ENCODE results near the gene TCF23.

GRCh38 chr2:27138111-27138510 is 10.7 kb upstream of the TCF23 start:
- TF ChIP-seq CTCF (IDR thresholded peaks at IDR 0.05; ENCODE audit: control extremely low read depth in 1 of 3, insufficient read depth in 1 of 3, low read depth in 1 of 3, low read length in 3 of 3) (no peak), EZH2 (IDR thresholded peaks at IDR 0.05; ENCODE audit: low read depth, low read length, severe bottlenecking) (no peak), ATF3 (IDR thresholded peaks at IDR 0.05; ENCODE audit: insufficient read depth, low read depth, low read length) (no peak), CHD1 (IDR thresholded peaks at IDR 0.05; ENCODE audit: low read depth, low read length) (no peak), GTF2F1 (IDR thresholded peaks at IDR 0.05; ENCODE audit: borderline replicate concordance, low read depth, low read length) (no peak), POLR2A (IDR thresholded peaks at IDR 0.05; ENCODE audit: control extremely low read depth in 1 of 2, low read depth in 2 of 2, low read length in 2 of 2) (no peak), JUND (IDR thresholded peaks at IDR 0.05; ENCODE audit: low read length) (no peak), TAF1 (IDR thresholded peaks at IDR 0.05; ENCODE audit: low read depth, low read length) (no peak), MAX (IDR thresholded peaks at IDR 0.05) (no peak)
